ENCODE data around the gene TOGARAM1. TPM values are rescaled to one million over a fixed set of nuclear protein-coding genes. Genes with fewer than 3 reads are reported as not detected.

TOGARAM1 gene
- total RNA-seq, 1 experiment from 2014 or later: 6.3 TPM

DNA sequence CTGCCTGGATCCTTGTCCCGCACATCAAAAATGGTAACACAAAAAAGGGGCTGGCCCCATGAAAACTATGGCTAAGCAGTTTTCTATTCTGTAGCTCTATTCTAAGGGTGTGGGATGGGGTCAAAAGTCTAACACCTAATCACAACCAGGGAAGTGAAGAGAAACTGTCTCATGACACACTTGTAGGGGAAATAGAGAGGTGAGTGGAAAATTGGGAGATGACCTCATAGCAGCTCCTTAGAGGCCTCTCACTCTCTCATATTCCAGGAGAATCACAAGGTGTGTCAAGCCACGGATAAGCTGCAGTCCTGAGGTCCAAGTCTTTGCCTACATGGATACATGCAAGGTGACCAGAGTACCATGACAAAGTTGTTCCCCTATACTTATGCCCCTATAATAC is 10.9 kb upstream of the TOGARAM1 start:
- BruUV-seq (replicated peaks): no TSS peak
- TF ChIP-seq, protein P1, sequence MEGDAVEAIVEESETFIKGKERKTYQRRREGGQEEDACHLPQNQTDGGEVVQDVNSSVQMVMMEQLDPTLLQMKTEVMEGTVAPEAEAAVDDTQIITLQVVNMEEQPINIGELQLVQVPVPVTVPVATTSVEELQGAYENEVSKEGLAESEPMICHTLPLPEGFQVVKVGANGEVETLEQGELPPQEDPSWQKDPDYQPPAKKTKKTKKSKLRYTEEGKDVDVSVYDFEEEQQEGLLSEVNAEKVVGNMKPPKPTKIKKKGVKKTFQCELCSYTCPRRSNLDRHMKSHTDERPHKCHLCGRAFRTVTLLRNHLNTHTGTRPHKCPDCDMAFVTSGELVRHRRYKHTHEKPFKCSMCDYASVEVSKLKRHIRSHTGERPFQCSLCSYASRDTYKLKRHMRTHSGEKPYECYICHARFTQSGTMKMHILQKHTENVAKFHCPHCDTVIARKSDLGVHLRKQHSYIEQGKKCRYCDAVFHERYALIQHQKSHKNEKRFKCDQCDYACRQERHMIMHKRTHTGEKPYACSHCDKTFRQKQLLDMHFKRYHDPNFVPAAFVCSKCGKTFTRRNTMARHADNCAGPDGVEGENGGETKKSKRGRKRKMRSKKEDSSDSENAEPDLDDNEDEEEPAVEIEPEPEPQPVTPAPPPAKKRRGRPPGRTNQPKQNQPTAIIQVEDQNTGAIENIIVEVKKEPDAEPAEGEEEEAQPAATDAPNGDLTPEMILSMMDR (conservative IDR thresholded peaks at IDR 0.05; ENCODE audit: low read depth, low read length): no peak
- TF ChIP-seq EZH2 (IDR thresholded peaks at IDR 0.05; ENCODE audit: low read length, unreplicated experiment) (no peak), EZH2phosphoT487 (IDR thresholded peaks at IDR 0.05; ENCODE audit: borderline replicate concordance, low read length) (no peak)
- peaks cover 17% of the 10 kb centered on the region for H3K79me2 ChIP-seq (ENCODE audit: low read length)
- H3K36me3 ChIP-seq (ENCODE audit: low read depth, low read length): no peaks in the 10 kb centered on the region; the same call in 1 of the 2 replicates
- DNase-seq (no peak), ATAC-seq (no peak)
- no peaks in the 10 kb centered on the region for H3K27me3 ChIP-seq (ENCODE audit: low read length)
- no peaks in the 10 kb centered on the region for H3K9me3 ChIP-seq (ENCODE audit: low read length)
- no peaks in the 10 kb centered on the region for H3K9me2 ChIP-seq (replicated peaks; ENCODE audit: low read length)
- POLR2A ChIA-PET (ENCODE audit: unreplicated experiment): no interaction called here
- intact Hi-C loops (cut with micrococcal nuclease): no loop called here
- H3K27ac ChIP-seq (ENCODE audit: low read length): no peak overlapping the region
- no peak overlapping the region for H3K9ac ChIP-seq (ENCODE audit: low read length)
- no peak overlapping the region for H3K4me2 ChIP-seq (ENCODE audit: low read length)
- no peak overlapping the region for H2AFZ ChIP-seq (ENCODE audit: low read length)
- no peaks in the 10 kb centered on the region for H4K20me1 ChIP-seq (ENCODE audit: low read length)
- CTCF ChIA-PET: no interaction called here
- H3K4me1 ChIP-seq (ENCODE audit: insufficient read depth, low read length): no peaks in the 10 kb centered on the region
- H3F3A ChIP-seq (ENCODE audit: low read length, unreplicated experiment): no peaks in the 10 kb centered on the region
- H3K4me3 ChIP-seq (ENCODE audit: low read length): no peak overlapping the region

DNA sequence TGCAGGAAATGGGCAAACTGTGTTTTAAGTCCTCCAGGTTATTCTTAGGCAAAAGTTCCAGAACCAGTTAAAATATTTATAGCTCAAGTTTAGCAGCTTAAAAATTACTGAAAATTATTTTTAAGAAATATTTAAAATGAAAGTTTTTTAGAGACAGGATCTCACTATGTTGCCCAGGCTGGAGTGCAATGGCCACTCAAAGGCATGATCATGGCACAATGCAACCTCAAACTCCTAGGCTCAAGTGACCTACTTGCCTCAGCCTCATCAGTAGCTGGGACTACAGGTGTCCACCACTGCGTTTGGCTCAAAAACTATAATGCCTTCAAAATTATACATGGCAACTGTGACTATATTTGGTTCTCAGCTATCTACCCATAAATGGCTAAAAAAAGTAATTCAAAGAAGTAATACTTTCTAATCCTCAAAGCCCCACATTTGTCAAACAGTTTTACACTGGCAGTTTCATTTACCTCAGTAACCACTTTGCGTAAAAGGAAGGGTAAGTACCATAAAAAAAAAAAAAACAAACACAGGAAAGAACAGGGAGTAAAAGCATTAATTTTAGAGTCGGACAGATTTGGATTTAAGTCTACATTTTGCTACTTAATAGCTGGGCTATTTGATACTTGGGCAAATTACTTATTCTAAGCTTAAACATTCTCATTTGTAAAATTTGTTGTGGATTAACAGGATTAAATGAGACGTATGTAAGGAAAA is 9.4 kb upstream of the TOGARAM1 start:
- Histone ChIP-seq H4K20me1 (ENCODE audit: low read length) (no peaks in the 10 kb centered on the region), H2AFZ (ENCODE audit: low read length) (no peak overlapping the region), H3K79me2 (ENCODE audit: low read length) (peaks cover 31% of the 10 kb centered on the region), H3K4me1 (ENCODE audit: insufficient read depth, low read length) (no peaks in the 10 kb centered on the region), H3K36me3 (ENCODE audit: low read depth, low read length) (no peaks in the 10 kb centered on the region; the same call in 1 of the 2 replicates), H3F3A (ENCODE audit: low read length, unreplicated experiment) (no peaks in the 10 kb centered on the region), H3K9me2 (replicated peaks; ENCODE audit: low read length) (no peaks in the 10 kb centered on the region), H3K27me3 (ENCODE audit: low read length) (no peaks in the 10 kb centered on the region), H3K9ac (ENCODE audit: low read length) (no peak overlapping the region), H3K9me3 (ENCODE audit: low read length) (no peaks in the 10 kb centered on the region), H3K4me2 (ENCODE audit: low read length) (no peak overlapping the region), H3K4me3 (ENCODE audit: low read length) (no peak overlapping the region), H3K27ac (ENCODE audit: low read length) (no peak overlapping the region)
- ATAC-seq (no peak), DNase-seq (no peak)
- intact Hi-C loops (cut with micrococcal nuclease): no loop called here
- BruUV-seq (replicated peaks): no TSS peak
- TF ChIP-seq EZH2phosphoT487 (IDR thresholded peaks at IDR 0.05; ENCODE audit: borderline replicate concordance, low read length): no peak
- TF ChIP-seq EZH2 (IDR thresholded peaks at IDR 0.05; ENCODE audit: low read length, unreplicated experiment): no peak
- TF ChIP-seq, protein P1 (conservative IDR thresholded peaks at IDR 0.05; ENCODE audit: low read depth, low read length): no peak
- ChIA-PET POLR2A (ENCODE audit: unreplicated experiment) (no interaction called here), CTCF (no interaction called here)

DNA sequence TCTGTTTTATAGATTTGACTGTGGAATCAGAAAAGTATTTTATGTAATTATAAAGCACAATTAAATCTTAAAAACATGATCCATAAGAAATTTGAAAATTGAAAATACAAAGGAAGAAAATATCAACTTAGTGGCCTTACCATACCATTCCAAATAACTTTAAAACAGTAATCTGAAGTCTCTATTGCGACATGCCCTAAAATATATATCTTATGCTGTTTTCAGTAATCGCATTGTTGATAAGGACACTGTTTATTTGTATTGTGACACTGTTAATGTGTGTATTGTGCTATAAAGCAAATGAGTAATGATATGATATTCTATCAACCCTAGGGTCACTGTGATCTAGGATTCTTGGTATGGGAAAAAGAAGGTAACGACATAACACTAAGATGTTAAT is 7.2 kb upstream of the TOGARAM1 start:
- no peak overlapping the region for H2AFZ ChIP-seq (ENCODE audit: low read length)
- H3K9ac ChIP-seq (ENCODE audit: low read length): no peak overlapping the region
- intact Hi-C loops (cut with micrococcal nuclease): no loop called here
- H3K4me3 ChIP-seq (ENCODE audit: low read length): no peak overlapping the region
- 0 out of 2 replicates have a peak, but pooled peaks cover 5% of the 10 kb centered on the region for H4K20me1 ChIP-seq (ENCODE audit: low read length)
- no peak overlapping the region for H3K4me2 ChIP-seq (ENCODE audit: low read length)
- ChIA-PET CTCF (no interaction called here), POLR2A (ENCODE audit: unreplicated experiment) (no interaction called here)
- no peaks in the 10 kb centered on the region for H3K9me3 ChIP-seq (ENCODE audit: low read length)
- H3F3A ChIP-seq (ENCODE audit: low read length, unreplicated experiment): no peaks in the 10 kb centered on the region
- DNase-seq: no peak
- no peak for TF ChIP-seq EZH2 (IDR thresholded peaks at IDR 0.05; ENCODE audit: low read length, unreplicated experiment)
- no peak for TF ChIP-seq EZH2phosphoT487 (IDR thresholded peaks at IDR 0.05; ENCODE audit: borderline replicate concordance, low read length)
- TF ChIP-seq, protein P1 (conservative IDR thresholded peaks at IDR 0.05; ENCODE audit: low read depth, low read length): no peak
- no peaks in the 10 kb centered on the region for H3K36me3 ChIP-seq (ENCODE audit: low read depth, low read length)
- peaks cover 15% of the 10 kb centered on the region for H3K4me1 ChIP-seq (ENCODE audit: insufficient read depth, low read length)
- BruUV-seq (replicated peaks): no TSS peak
- peaks cover 52% of the 10 kb centered on the region for H3K79me2 ChIP-seq (ENCODE audit: low read length)
- no peak overlapping the region for H3K27ac ChIP-seq (ENCODE audit: low read length)
- H3K27me3 ChIP-seq (ENCODE audit: low read length): no peaks in the 10 kb centered on the region
- ATAC-seq: no peak
- H3K9me2 ChIP-seq (replicated peaks; ENCODE audit: low read length): no peaks in the 10 kb centered on the region

Data from PC-3 (cell line).